ENCODE data around the gene YPEL4.

Gene YPEL4

DNA sequence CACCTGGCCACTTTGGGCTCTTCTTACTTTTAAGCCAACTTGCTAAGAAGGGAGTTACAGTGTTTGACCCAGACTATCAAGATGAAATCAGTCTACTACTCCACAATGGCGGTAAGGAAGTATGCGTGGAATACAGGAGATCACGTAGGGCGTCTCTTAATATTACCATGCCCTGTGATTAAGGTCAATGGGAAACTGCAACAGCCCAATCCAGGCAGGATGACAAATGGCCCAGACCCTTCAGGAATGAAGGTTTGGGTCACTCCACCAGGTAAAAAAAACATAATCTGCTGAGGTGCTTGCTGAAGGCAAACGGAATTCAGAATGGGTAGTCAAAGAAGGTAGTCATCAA, 1.0 kb upstream of the YPEL4 start:
- no peak for DNase-seq (ENCODE audit: low read depth in 2 of 2)

DNA sequence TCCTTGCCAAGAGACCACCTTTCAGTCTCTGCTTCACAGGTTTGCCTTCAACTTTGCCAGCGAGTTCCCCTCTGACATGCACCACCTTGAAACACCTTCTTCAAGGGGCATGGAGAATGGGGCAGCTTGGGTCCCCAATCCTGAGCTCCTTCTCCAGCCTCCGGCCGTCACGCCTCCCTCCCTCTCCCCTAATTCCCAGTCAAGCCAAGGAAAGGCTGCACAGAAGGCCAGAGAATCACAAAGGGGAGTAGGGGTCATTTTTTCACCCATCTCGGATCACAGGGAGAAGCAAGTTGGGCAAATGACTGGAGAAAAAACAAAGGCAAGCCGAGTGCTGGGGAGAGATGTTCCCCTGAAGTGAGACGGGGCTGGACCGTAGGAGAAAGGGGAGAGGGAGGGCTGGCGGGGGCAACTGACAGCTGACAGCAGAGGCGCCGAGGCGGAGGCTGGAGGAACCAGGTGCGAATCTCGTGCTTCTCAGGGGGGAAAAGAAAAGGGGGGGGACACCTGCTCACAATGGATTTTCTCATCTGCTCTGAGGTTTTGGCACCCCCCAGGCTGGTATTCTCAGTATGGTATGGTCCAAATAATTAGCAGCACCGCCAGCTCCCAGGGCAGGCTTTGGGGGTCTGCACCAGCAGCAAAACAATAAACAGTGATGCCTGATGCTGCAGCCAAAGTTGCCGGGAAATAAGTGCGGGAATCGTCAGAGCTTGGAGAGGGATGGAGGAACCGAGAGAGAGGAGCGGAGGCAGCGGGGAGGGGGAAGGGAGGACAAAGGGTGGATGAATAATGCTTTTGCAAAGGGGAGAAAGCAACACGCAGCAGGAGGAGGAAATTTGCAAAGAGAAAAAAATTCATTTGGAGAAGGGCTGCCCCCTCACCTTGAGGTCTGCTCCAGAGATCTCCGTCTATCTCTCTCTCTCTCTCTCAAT, 644 bp downstream of the YPEL4 start:
- peak in 1 of 2 donors; percentile 24 for DNase-seq (ENCODE audit: low read depth in 2 of 2)

DNA sequence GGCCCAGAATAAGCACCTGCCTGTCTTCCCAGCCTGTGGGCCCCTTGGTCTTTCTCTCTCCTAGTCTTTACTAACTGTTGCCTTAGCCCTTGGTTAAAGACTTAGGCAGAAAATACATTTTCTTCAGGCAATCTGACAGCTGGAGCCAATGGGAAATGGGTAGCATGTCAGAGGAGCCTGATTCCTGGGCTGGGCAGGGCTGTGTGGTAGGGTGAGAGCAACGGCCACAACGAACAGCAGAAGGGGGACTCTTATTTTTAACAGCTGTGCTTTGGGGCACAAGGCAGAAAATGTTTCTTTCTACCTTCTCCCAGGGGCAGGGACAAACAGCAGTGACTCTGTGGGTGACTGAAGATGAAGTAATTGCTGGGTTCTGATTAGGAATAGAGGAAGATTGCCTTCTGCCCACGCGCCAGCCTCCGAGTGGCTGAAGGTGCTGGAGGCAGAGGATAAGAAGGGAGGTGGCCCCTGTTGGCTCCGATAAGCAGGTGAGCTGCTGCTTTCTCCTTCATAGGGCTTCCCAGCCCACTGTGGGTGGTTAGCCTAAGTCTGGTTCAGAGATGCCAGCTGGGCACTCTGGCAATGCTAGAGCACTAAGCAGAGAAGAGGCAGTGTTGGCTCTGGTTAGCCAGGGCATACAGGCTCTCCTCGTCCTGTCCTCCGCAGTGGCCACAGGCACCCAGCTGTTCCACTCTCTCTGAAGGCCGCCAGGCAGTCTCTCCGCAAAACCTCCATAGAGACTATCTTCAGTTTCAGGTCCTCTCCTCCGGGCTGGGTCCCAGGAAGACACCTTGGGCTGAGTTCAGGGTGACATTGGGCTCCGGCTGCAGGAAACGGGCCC, 1.5 kb downstream of the YPEL4 start:
- no peak for DNase-seq (ENCODE audit: low read depth in 2 of 2)

DNA sequence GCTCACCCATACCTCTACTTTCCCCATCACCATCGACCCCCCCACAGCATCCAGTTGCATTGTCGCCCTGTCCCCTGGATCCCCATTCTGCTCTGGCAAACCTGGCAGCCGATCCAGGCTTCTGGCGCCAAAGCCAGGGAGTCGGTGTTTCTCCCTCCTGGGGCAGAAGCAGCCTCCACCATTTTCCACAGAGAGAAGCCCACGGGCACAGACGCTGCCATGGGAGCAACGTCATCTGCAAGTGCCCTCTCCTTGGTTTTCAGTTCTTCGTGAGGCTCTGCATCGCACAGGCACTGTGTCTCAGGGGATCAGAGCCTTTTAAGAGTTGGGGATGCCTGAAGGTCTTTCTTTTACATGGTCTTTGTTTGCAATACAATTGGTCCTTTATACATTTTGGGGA, 2.3 kb downstream of the YPEL4 start:
- no peak for DNase-seq (ENCODE audit: low read depth in 2 of 2)

DNA sequence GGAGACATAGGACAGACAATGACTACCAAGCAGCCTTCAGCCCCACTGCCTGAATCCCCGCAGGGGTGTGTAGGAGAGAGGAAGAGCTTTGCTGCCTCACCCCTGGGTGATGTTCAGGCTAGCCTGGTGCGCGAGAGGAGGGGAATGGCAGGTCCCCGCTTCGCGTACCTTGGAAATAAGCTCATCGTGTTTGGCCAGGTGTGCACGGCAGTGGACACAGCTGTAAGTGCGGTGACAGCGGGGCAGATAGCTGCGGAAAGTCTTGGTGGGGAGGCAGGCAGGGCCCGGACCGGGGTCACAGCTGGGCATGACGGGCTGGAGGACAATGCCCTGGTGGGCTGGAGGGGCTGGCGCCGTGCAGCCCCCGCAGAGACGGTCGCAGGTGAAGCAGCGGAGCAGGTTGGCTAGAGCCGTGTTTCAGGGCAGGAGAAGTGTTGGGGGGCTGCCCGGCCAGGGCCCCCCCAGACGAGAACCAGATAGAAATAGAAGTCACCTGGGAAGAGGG, 2.9 kb downstream of the YPEL4 start:
- DNase-seq (ENCODE audit: low read depth in 2 of 2), result no peak

DNA sequence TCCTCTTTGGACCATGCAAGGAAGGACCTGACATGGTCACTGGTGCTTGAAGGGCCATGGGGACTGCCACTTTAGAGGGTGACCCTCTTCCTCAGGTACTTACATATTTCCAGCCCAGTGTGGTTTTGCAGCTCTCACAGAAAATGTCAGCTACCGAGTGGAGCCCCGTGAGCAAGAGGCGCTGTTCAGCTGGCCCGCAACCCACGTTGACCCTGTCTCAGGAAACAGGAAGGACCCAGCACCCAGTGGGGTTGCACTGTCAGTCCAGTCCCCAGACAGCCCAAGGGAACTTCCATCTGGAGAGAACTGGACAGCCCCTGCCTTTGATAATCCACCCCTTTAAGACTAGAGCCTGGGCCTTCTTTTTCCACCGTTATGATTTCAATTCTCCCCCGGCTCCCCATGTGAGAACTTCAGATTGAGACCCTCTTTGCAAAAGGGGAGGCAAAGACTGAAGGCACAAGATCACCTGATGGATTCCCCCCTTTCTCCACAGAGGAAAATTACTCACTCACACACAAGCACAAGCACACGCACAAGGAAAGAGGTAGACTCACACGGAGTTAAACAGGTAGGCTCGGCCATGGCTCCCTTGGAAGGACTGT, 3.4 kb downstream of the YPEL4 start:
- DNase-seq (ENCODE audit: low read depth in 2 of 2), result no peak

DNA sequence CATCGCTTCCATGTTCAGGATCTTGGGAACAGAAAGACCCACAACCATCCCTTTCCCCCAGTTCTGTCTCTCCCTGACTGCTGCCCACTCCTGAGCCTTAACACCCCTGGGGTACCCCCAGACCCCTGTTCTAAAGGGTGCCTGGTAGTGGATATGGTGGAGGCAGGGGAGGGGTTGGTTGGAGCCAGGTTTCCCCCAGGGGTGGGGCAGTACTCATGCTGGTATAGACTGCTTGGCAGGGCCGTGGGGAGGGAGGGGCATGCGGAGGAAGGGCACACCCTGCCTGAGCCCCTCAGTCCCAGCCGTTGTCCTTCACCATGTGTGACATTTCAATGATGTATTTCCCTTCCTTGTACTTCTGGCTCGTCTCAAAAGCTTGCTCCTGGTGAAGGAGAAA, 4.0 kb downstream of the YPEL4 start:
- DNase-seq (ENCODE audit: low read depth in 2 of 2), result no peak

DNA sequence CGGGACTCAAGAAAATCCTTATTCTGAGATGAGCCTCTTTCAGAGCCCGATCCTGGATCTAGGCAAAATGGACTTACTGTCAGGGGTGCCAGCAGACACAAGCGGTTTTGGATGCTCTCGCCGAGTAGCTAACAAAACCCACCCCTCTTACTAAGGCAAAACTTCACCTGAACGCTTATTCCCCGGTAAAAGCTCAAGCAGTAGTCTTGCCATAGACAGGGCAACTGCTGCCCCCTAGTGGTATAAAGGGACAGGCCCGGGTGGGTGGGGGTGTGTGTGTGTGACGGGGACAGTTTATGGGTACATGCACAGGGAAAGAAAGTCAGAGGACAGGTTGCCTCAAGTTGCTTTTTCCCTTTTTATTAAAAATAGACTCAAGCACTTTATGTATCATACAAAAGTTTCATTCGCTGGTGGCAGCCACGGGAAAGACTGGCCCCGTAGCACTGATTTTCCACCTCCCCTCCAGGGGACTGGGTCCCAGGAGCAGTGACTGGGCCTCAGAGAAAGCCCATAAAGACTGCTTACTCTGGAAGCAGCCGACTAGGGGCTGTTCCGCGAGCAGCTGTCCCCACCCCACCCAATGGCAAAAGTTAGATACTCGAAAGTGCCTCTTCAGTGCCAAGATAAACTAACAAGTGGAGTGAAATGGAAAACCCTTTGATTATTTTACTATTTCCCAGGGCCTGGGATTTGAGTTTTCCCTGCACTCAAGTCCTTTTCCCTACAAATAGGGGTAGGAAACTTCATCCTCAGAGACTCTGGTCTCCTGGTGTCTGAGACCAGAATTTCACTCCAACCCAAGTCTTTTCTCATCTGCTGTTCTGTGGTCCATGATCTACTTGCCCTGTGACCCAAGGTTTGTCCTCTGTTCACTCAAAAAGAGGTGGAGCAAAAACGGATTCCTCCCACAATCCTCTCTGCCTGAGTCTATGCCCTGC, 4.7 kb downstream of the YPEL4 start:
- peak; percentile 71 to 82 for DNase-seq (ENCODE audit: low read depth in 2 of 2)

DNA sequence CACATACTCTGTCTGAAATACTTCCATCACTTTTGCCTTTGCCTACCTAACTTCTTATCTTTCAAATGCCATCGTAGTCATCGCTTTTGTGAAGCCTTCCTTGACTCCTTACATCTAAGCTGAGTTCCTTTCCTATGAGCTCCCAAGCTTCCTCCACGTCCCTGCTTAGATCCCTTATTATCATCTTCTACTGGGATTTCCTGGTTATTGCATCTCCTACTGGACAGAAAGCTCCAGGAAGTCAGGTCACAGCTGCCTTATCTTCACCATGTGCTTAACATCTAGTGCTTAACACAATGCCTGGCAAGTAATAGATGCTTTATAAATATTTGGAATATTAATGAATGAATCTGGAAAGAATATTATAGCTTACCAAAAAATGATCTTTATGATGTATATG, 5.9 kb downstream of the YPEL4 start:
- DNase-seq (ENCODE audit: low read depth in 2 of 2), result no peak

DNA sequence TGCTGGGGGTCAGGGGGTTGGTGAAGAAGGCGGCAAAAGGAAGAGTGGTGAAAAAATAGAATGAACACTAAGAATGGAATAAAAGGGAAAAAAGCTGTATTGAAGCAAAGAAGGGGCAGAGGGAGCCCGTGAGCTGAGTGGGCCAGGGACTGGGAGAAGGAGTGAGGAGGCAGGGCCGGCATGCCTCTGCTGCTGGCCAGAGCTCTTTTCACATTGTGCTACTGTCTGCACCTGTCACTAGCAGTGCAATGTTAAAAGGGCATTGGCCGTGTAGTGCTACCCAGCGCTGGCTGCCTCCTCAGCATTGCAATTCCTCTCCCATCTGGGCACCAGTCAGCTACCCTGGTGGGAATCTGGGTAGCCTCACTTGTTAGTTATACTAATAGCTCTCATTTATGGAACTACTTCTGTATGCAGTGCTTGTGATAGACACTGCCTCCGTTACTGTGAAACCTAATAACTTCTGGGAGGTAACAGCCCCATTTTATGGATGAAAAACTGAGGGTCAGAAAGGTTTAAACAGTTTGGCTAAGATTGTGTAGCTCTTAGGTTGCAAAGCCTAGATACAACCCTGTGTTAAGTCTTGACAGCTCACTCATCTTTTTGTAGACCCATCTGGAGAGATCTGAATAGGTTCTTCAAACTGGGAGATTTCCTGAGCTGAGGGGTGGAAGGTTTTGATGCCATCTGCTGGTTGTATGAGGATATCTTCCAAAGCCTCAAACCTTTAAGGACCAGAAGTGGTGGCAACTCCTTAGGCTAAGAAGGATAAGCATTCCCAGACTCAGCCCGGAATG, 8.5 kb downstream of the YPEL4 start:
- DNase-seq (ENCODE audit: low read depth in 2 of 2), result no peak

DNA sequence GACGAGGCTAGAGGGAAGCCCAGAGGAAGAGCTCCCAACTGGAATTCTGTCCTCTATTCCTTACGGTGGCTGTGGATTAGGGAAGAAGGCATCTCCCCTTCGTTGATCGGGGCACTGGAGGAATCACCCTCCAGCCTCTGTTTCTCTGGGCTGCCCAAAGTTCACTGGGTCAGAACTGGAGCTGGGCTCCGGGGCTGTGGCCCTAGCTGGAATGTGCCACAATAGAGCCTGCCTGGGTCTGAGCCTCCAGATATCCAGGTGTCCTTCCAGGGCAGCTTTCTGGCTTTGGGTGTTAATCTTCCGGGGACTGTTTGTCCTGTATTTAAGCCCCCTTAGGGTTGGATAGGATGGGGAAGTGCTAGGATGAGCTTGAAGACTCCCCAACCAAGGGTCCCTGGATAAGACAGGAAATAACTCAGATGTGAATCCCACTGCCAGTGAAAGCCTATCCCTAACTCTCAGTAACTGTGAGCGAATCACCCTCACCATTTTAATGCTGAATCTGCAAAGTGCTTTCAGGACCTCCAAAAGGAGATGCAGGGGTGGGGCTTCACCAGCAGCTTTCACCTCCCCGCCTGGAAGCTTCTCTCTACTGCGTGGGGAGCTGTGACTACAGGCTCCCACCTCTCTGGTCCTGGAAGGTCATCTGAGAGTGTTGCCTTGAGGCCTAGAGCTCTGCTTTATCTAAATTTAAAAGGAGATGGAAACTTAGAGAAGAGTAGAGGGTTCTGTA, 9.5 kb downstream of the YPEL4 start:
- DNase-seq (ENCODE audit: low read depth in 2 of 2), result no peak

DNA sequence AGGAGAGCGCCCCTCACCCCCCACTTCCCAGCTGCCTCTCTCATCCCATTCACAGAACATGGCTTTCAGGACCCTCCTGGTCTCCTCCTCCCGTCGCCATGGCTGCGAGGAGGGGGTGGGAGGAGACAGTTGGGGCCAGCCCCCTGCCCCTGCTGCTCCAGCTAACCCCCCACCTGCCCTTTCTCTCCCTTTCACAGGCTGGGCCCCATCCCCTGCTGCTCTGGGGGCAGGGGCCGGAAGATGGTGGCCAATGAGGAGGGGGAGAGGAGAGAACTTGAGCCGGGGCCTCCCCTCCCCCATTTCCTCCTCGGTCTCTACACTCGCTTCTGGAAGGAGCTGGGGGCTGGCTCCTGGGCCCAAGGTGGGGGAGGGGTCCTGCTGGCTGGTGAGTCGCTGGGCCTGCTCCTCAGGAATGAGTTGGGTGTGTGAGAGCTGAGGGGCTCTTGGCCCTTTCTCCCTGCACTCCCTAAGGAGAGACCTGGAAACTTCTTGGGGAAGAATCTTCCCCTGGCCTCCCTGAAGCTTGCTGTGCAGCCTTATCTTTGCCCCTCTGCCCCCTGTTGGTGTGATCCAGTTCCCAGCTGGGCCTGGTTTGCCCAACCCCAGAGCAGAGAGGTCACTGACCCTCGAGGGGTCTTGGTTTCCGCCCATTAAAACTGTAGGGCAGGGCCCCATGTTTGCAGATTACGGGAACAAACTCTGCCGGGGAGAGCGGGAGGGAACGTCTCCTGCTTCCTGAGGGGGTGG, 10.2 kb downstream of the YPEL4 start:
- no peak for DNase-seq (ENCODE audit: low read depth in 2 of 2)

DNA sequence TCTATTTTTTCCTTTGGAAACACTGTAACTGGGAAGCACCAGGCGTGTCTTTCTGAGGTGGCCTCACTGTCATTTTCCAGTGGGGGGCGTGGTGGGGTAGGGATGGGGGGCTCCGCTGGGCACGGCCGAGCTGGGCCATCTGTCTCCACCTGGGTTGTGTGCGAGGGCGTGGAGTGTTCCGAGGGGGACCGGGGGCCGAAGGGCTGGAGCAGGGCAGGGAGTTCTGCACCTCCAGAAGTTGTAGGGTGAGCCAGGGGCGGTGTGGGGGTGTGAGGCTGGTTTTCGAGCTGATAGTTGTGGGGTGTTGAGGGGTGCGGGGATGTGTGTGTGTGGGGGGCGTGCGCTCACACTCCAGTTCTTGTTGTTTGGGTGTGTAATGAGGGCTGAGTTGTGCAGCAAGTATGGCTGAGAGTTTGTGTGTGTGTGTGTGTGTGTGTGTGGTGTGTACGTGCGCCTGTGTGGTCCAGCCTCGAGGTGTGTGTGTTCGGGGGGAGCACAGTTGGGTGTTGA, 10.8 kb downstream of the YPEL4 start:
- DNase-seq (ENCODE audit: low read depth in 2 of 2), result no peak

DNA sequence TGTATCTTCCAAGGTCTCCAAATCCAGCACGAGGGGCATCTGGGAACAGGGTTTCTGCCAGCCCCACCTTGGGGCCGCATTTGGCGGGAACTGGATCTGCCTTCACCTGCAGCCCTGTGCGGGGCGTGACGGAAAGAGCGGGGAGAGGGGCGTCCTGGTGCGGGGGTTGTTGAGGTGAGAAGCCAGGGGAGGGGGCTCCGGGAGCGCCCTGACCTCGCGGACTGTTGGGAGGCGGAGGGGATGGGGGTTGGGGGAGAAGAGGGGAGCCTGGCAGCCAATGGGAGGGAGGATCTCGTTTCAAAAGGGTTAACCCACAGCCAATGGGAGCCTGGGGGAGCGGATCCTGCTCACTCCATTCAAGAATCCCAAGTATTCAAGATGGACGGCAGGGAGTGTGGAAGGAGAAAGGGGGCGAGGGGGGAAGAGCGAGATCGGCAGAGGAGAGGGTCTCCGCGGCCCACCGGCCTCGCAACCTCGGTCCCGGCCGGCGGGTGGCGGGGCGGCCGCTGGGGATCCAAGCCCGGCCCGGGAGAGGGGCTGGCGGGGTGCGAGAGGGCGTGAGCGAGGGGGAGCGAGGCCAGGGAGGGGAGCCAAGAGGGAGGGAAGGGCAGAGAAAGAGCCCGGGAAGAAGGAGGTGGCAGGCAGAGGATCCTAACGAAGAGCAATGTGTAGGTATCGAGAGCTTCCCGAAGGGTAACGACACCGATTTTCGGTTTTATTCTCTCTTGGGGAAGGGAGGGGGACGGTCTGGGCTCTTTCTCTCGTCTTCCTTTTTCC, 11.5 kb downstream of the YPEL4 start:
- no peak for DNase-seq (ENCODE audit: low read depth in 2 of 2)

DNA sequence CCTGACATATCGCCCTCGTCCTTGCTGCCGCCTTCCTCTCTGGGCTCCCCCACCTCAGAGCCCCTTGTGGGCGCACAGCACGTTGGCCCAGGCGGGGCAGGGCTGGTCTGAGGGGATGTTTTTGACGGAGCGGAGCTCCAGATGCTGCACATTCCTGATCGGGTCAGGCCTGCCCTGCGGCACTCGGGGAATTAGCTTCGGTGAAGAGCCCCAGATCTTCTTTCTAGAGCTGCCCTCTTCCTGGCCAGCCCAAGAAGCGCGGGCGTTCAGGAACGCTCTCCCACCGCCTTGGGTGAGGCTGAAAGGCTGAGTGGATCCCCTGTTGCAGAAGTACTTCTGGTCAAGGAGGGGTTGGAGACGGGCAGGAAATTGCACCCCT, 12.1 kb downstream of the YPEL4 start:
- no peak for DNase-seq (ENCODE audit: low read depth in 2 of 2)

DNA sequence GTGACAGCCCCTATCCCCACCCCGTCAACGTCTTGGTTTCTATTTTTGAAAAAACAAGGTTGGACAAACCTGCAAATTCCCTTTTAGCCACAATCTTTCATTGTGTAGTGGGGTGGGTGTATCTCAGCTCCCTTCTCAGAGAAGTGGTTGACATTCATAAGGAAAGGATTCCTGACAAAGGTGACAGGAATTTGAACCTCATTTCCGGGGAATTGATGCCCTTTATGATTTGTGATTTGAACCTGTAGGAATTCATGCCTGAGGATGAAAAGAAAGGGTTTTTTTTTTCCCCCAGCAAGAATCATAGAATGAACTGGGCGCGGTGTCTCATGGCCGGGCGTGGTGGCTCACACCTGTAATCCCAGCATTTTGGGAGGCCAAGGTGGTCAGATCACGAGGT, 14.5 kb downstream of the YPEL4 start:
- no peak for DNase-seq (ENCODE audit: low read depth in 2 of 2)

DNA sequence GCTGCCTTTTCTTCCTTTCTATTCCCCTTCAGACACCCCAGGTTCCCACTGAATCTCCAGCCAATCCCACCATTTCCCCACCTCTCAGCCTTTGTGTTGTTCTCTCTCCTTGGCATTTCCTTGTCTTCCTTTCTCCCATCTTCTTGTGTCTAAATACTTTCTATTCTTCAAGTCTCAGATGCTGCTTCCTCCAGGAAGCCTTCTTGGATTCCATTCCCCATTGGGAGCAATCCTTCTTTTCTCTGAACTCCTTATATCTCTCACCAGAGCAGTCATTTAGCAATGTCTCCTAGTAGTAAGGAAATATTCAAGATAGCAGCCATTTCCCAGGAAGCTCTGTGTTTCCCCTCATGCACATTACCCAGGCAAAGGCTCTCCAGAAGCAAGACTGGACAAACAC, 15.4 kb downstream of the YPEL4 start:
- DNase-seq (ENCODE audit: low read depth in 2 of 2), result no peak
